Measurements from ENCODE around the gene DTHD1.

- TF ChIP-seq CTCF (IDR thresholded peaks at IDR 0.05 in 2 of 3, conservative IDR thresholded peaks at IDR 0.05 in 1 of 3; ENCODE audit: borderline replicate concordance in 1 of 3, insufficient read depth in 1 of 3, low read depth in 2 of 3, low read length in 2 of 3) (no peak), ZNF274 (IDR thresholded peaks at IDR 0.05; ENCODE audit: low read depth, low read length) (no peak), POLR2AphosphoS5 (IDR thresholded peaks at IDR 0.05; ENCODE audit: low read depth, low read length) (no peak), EZH2 (IDR thresholded peaks at IDR 0.05) (no peak), EZH2phosphoT487 (IDR thresholded peaks at IDR 0.05; ENCODE audit: borderline replicate concordance) (no peak), REST (IDR thresholded peaks at IDR 0.05; ENCODE audit: low read depth) (no peak), CBX3 (IDR thresholded peaks at IDR 0.05; ENCODE audit: low read depth) (no peak), JUND (IDR thresholded peaks at IDR 0.05) (no peak), SP1 (IDR thresholded peaks at IDR 0.05; ENCODE audit: low read depth) (no peak), SIN3A (IDR thresholded peaks at IDR 0.05; ENCODE audit: low read depth) (no peak), POLR2A (IDR thresholded peaks at IDR 0.05; ENCODE audit: borderline replicate concordance, extremely low read depth, insufficient read depth, insufficient read length) (no peak), TCF7L2 (IDR thresholded peaks at IDR 0.05; ENCODE audit: borderline replicate concordance, extremely low read depth, insufficient read depth, insufficient read length) (no peak), MAX (IDR thresholded peaks at IDR 0.05) (no peak), ZBTB33 (IDR thresholded peaks at IDR 0.05; ENCODE audit: extremely low read depth, insufficient replicate concordance, low read length) (no peak)
Observed at GRCh38 chr4:36313703-36314102, 32.3 kb downstream of the DTHD1 start.

Data from HCT116 (cell line).